ENCODE results near the gene DPAGT1. TPM values are rescaled to one million over a fixed set of nuclear protein-coding genes. Genes with fewer than 3 reads are reported as not detected.

The DPAGT1 gene
- total RNA-seq, 1 experiment from 2014 or later: 45.1 TPM

DNA sequence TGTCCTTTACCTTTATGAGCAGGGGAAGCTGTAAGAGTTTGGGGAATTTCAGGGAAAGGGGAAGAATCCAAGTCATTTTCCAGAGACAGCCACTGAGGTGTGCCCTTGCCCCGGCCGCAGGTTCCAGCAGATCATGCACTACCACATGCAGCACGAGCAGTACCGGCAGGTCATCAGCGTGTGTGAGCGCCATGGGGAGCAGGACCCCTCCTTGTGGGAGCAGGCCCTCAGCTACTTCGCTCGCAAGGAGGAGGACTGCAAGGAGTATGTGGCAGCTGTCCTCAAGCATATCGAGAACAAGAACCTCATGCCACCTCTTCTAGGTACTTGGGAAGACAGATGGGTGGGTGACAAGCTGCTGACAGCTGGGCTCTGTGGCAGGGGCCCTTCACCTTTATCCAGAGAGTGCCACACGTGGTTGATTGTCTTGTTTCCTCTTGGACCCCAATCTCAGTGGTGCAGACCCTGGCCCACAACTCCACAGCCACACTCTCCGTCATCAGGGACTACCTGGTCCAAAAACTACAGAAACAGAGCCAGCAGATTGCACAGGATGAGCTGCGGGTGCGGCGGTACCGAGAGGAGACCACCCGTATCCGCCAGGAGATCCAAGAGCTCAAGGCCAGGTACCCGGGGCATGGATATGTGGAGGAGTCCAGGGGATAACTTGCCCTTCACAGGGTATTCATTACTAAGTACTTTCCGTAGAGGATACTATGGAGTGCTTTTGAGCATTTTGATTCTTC, 22.8 kb downstream of the DPAGT1 start:
- ChIA-PET CTCF (no interaction called here), RAD21 (ENCODE audit: low non-redundant PET in 1 of 2, low total read pairs in 2 of 2, uncharacterized antibody in 2 of 2, unreplicated experiment in 2 of 2) (no interaction called here), POLR2A (no interaction called here)
- DNase-seq (ENCODE audit: low read depth, low spot score) (no peak), ATAC-seq (no peak)
- intact Hi-C loops (cut with micrococcal nuclease): no loop called here
- BruUV-seq (replicated peaks): no TSS peak
- Histone ChIP-seq H3K79me2 (ENCODE audit: insufficient read depth, low read length) (no peaks in the 10 kb centered on the region), H2AFZ (ENCODE audit: low read depth, low read length, poor library complexity, severe bottlenecking) (no peak overlapping the region), H3K4me1 (ENCODE audit: control insufficient read depth in 1 of 2, insufficient read depth in 2 of 2, low read length in 2 of 2) (peaks cover 0 to 3% of the 10 kb centered on the region in 2 experiments; a peak in 1 of 4 replicates), H4K20me1 (ENCODE audit: insufficient read depth) (no peaks in the 10 kb centered on the region), H3K27ac (ENCODE audit: low read depth, low read length) (no peak overlapping the region), H3K9ac (ENCODE audit: low read length) (no peak overlapping the region), H3K9me2 (ENCODE audit: insufficient read depth) (no peaks in the 10 kb centered on the region), H3K4me3 (replicated peaks in 1 of 2; ENCODE audit: low read depth in 1 of 2, low read length in 2 of 2) (no peak overlapping the region), H3K4me2 (ENCODE audit: low read length) (no peak overlapping the region), H3K27me3 (ENCODE audit: insufficient read depth, low read length) (no peaks in the 10 kb centered on the region), H3K9me3 (ENCODE audit: control insufficient read depth in 1 of 2, insufficient read depth in 1 of 2, low read depth in 1 of 2, low read length in 2 of 2) (no peaks in the 10 kb centered on the region), H3K36me3 (ENCODE audit: control insufficient read depth in 1 of 2, insufficient read depth in 2 of 2, low read length in 2 of 2) (peaks cover 18 to 20% of the 10 kb centered on the region in 2 experiments; a peak in 3 of 4 replicates)
- TF ChIP-seq CBX3 (IDR thresholded peaks at IDR 0.05; ENCODE audit: low read depth): no peak
- no peak for TF ChIP-seq EGR1 (IDR thresholded peaks at IDR 0.05; ENCODE audit: low read depth)
- no peak for TF ChIP-seq RAD21 (IDR thresholded peaks at IDR 0.05; ENCODE audit: low read depth)
- no peak for TF ChIP-seq SIN3A (IDR thresholded peaks at IDR 0.05; ENCODE audit: low read depth)
- no peak for TF ChIP-seq JUND (IDR thresholded peaks at IDR 0.05)
- no peak for TF ChIP-seq EZH2 (IDR thresholded peaks at IDR 0.05)
- no peak for TF ChIP-seq SRF (IDR thresholded peaks at IDR 0.05; ENCODE audit: low read depth)
- TF ChIP-seq, protein P1, sequence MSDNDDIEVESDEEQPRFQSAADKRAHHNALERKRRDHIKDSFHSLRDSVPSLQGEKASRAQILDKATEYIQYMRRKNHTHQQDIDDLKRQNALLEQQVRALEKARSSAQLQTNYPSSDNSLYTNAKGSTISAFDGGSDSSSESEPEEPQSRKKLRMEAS (IDR thresholded peaks at IDR 0.05): no peak
- TF ChIP-seq, protein P2, sequence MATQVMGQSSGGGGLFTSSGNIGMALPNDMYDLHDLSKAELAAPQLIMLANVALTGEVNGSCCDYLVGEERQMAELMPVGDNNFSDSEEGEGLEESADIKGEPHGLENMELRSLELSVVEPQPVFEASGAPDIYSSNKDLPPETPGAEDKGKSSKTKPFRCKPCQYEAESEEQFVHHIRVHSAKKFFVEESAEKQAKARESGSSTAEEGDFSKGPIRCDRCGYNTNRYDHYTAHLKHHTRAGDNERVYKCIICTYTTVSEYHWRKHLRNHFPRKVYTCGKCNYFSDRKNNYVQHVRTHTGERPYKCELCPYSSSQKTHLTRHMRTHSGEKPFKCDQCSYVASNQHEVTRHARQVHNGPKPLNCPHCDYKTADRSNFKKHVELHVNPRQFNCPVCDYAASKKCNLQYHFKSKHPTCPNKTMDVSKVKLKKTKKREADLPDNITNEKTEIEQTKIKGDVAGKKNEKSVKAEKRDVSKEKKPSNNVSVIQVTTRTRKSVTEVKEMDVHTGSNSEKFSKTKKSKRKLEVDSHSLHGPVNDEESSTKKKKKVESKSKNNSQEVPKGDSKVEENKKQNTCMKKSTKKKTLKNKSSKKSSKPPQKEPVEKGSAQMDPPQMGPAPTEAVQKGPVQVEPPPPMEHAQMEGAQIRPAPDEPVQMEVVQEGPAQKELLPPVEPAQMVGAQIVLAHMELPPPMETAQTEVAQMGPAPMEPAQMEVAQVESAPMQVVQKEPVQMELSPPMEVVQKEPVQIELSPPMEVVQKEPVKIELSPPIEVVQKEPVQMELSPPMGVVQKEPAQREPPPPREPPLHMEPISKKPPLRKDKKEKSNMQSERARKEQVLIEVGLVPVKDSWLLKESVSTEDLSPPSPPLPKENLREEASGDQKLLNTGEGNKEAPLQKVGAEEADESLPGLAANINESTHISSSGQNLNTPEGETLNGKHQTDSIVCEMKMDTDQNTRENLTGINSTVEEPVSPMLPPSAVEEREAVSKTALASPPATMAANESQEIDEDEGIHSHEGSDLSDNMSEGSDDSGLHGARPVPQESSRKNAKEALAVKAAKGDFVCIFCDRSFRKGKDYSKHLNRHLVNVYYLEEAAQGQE (IDR thresholded peaks at IDR 0.05; ENCODE audit: low read depth): no peak
- TF ChIP-seq SP1 (IDR thresholded peaks at IDR 0.05; ENCODE audit: low read depth): no peak
- TF ChIP-seq, protein P3, sequence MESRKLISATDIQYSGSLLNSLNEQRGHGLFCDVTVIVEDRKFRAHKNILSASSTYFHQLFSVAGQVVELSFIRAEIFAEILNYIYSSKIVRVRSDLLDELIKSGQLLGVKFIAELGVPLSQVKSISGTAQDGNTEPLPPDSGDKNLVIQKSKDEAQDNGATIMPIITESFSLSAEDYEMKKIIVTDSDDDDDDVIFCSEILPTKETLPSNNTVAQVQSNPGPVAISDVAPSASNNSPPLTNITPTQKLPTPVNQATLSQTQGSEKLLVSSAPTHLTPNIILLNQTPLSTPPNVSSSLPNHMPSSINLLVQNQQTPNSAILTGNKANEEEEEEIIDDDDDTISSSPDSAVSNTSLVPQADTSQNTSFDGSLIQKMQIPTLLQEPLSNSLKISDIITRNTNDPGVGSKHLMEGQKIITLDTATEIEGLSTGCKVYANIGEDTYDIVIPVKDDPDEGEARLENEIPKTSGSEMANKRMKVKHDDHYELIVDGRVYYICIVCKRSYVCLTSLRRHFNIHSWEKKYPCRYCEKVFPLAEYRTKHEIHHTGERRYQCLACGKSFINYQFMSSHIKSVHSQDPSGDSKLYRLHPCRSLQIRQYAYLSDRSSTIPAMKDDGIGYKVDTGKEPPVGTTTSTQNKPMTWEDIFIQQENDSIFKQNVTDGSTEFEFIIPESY (IDR thresholded peaks at IDR 0.05; ENCODE audit: extremely low read depth, insufficient replicate concordance, low read length): no peak
- TF ChIP-seq POLR2AphosphoS5 (IDR thresholded peaks at IDR 0.05; ENCODE audit: low read depth, low read length): no peak
- TF ChIP-seq TCF7L2 (IDR thresholded peaks at IDR 0.05; ENCODE audit: borderline replicate concordance, extremely low read depth, insufficient read depth, insufficient read length): no peak
- TF ChIP-seq YY1 (IDR thresholded peaks at IDR 0.05; ENCODE audit: extremely low read depth, insufficient replicate concordance, low read depth, low read length): no peak
- no peak for TF ChIP-seq ZFX (IDR thresholded peaks at IDR 0.05)
- TF ChIP-seq, protein P4, sequence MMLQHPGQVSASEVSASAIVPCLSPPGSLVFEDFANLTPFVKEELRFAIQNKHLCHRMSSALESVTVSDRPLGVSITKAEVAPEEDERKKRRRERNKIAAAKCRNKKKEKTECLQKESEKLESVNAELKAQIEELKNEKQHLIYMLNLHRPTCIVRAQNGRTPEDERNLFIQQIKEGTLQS (IDR thresholded peaks at IDR 0.05): no peak
- no peak for TF ChIP-seq ZNF274 (IDR thresholded peaks at IDR 0.05; ENCODE audit: low read depth, low read length)
- no peak for TF ChIP-seq POLR2A (IDR thresholded peaks at IDR 0.05; ENCODE audit: borderline replicate concordance, extremely low read depth, insufficient read depth, insufficient read length)
- no peak for TF ChIP-seq CEBPB (IDR thresholded peaks at IDR 0.05; ENCODE audit: low read depth)
- TF ChIP-seq, protein P5, sequence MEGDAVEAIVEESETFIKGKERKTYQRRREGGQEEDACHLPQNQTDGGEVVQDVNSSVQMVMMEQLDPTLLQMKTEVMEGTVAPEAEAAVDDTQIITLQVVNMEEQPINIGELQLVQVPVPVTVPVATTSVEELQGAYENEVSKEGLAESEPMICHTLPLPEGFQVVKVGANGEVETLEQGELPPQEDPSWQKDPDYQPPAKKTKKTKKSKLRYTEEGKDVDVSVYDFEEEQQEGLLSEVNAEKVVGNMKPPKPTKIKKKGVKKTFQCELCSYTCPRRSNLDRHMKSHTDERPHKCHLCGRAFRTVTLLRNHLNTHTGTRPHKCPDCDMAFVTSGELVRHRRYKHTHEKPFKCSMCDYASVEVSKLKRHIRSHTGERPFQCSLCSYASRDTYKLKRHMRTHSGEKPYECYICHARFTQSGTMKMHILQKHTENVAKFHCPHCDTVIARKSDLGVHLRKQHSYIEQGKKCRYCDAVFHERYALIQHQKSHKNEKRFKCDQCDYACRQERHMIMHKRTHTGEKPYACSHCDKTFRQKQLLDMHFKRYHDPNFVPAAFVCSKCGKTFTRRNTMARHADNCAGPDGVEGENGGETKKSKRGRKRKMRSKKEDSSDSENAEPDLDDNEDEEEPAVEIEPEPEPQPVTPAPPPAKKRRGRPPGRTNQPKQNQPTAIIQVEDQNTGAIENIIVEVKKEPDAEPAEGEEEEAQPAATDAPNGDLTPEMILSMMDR (IDR thresholded peaks at IDR 0.05 in 2 of 3, conservative IDR thresholded peaks at IDR 0.05 in 1 of 3; ENCODE audit: borderline replicate concordance in 1 of 3, insufficient read depth in 1 of 3, low read depth in 2 of 3, low read length in 2 of 3): no peak
